ENCODE results near the gene MAJIN. TPM values are rescaled to one million over a fixed set of nuclear protein-coding genes. Genes with fewer than 3 reads are reported as not detected.

The MAJIN gene
- total and polyA plus RNA-seq, 9 of the 15 experiments (the other 6 are each of a cell fraction or from before 2014, with no cell fraction given), result 0.17 to 0.83 (median 0.24) TPM; not detected in 2

DNA sequence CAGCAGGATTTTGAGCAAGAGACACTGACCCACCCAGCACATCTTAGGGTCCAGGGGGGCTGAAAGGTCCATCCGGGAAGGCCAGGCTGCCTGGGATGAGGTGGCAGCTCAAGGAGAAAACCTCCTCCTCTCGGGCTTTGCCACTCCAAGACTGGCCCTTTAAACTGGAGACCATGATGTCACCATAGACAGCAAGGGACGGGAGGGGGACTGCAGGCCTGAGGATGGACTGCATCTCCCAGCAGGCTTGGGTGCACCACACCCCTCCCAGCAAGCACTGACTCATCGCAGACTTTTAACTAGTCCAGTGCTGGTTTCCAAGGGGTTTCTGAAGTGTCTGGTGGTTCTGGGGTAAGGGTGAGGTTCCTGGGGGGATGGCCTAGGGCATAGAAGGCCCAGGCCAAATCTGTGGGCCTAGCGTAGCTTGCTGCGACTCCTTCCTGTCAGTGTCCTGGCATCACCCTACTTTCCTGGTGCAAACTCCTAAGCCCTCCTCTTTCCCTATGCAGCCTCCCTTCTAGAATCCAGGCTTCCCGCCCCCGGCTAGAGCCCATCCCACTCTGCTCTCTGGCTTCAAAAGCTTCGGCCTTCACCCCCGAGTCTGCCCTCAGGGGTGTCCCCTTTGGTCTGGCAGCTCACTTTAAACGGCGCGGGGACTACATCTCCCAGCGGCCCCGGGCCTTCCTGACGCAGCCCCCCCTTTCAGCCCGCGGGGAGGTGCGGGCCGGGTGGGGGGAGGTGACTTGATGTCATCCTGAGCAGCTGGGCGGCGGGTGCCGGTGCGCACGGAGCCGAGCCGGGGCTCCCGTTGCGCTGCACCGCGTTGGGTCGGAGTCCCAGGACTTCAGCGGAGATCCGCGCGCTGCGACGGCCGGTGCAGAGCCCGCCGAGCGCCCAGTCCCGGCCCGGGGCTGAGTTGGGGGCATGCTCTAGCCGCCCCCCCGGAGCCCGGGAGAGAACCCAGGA lies 47.7 kb downstream of the MAJIN start, which contains the start of gene PPP2R5B (continued):
- TF ChIP-seq, protein P1, sequence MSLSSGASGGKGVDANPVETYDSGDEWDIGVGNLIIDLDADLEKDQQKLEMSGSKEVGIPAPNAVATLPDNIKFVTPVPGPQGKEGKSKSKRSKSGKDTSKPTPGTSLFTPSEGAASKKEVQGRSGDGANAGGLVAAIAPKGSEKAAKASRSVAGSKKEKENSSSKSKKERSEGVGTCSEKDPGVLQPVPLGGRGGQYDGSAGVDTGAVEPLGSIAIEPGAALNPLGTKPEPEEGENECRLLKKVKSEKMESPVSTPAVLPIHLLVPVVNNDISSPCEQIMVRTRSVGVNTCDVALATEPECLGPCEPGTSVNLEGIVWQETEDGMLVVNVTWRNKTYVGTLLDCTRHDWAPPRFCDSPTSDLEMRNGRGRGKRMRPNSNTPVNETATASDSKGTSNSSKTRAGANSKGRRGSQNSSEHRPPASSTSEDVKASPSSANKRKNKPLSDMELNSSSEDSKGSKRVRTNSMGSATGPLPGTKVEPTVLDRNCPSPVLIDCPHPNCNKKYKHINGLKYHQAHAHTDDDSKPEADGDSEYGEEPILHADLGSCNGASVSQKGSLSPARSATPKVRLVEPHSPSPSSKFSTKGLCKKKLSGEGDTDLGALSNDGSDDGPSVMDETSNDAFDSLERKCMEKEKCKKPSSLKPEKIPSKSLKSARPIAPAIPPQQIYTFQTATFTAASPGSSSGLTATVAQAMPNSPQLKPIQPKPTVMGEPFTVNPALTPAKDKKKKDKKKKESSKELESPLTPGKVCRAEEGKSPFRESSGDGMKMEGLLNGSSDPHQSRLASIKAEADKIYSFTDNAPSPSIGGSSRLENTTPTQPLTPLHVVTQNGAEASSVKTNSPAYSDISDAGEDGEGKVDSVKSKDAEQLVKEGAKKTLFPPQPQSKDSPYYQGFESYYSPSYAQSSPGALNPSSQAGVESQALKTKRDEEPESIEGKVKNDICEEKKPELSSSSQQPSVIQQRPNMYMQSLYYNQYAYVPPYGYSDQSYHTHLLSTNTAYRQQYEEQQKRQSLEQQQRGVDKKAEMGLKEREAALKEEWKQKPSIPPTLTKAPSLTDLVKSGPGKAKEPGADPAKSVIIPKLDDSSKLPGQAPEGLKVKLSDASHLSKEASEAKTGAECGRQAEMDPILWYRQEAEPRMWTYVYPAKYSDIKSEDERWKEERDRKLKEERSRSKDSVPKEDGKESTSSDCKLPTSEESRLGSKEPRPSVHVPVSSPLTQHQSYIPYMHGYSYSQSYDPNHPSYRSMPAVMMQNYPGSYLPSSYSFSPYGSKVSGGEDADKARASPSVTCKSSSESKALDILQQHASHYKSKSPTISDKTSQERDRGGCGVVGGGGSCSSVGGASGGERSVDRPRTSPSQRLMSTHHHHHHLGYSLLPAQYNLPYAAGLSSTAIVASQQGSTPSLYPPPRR (CRISPR knock-in tag; IDR thresholded peaks at IDR 0.05; ENCODE audit: borderline replicate concordance), result no peak; the same call in 1 of the 2 replicates
- peak; percentile 73 for TF ChIP-seq RBFOX2 (IDR thresholded peaks at IDR 0.05; ENCODE audit: low read depth, low read length)
- no peak for TF ChIP-seq ZNF217 (CRISPR knock-in tag; IDR thresholded peaks at IDR 0.05)
- TF ChIP-seq FOXP1 (CRISPR knock-in tag; IDR thresholded peaks at IDR 0.05), result peak; percentile 4; the same call in 1 of the 2 replicates
- peak; percentile 54 for TF ChIP-seq HNRNPLL (IDR thresholded peaks at IDR 0.05; ENCODE audit: low read depth, low read length, poor library complexity, severe bottlenecking)
- TF ChIP-seq, protein P2, sequence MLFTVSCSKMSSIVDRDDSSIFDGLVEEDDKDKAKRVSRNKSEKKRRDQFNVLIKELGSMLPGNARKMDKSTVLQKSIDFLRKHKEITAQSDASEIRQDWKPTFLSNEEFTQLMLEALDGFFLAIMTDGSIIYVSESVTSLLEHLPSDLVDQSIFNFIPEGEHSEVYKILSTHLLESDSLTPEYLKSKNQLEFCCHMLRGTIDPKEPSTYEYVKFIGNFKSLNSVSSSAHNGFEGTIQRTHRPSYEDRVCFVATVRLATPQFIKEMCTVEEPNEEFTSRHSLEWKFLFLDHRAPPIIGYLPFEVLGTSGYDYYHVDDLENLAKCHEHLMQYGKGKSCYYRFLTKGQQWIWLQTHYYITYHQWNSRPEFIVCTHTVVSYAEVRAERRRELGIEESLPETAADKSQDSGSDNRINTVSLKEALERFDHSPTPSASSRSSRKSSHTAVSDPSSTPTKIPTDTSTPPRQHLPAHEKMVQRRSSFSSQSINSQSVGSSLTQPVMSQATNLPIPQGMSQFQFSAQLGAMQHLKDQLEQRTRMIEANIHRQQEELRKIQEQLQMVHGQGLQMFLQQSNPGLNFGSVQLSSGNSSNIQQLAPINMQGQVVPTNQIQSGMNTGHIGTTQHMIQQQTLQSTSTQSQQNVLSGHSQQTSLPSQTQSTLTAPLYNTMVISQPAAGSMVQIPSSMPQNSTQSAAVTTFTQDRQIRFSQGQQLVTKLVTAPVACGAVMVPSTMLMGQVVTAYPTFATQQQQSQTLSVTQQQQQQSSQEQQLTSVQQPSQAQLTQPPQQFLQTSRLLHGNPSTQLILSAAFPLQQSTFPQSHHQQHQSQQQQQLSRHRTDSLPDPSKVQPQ (CRISPR knock-in tag; IDR thresholded peaks at IDR 0.05; ENCODE audit: borderline replicate concordance), result no peak
- TF ChIP-seq, protein P3, sequence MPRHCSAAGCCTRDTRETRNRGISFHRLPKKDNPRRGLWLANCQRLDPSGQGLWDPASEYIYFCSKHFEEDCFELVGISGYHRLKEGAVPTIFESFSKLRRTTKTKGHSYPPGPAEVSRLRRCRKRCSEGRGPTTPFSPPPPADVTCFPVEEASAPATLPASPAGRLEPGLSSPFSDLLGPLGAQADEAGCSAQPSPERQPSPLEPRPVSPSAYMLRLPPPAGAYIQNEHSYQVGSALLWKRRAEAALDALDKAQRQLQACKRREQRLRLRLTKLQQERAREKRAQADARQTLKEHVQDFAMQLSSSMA (CRISPR knock-in tag; IDR thresholded peaks at IDR 0.05), result no peak
- no peak for TF ChIP-seq TAF9B (IDR thresholded peaks at IDR 0.05; ENCODE audit: partially characterized antibody)
- no peak for TF ChIP-seq CBX5 (IDR thresholded peaks at IDR 0.05; ENCODE audit: borderline replicate concordance, low read depth)
- TF ChIP-seq ZSCAN29 (IDR thresholded peaks at IDR 0.05), result no peak
- TF ChIP-seq CBX8 (IDR thresholded peaks at IDR 0.05; ENCODE audit: borderline replicate concordance, extremely low read depth, low read depth, low read length, poor library complexity, severe bottlenecking), result no peak
- no peak for TF ChIP-seq BRD4 (IDR thresholded peaks at IDR 0.05)
- TF ChIP-seq, protein P4, sequence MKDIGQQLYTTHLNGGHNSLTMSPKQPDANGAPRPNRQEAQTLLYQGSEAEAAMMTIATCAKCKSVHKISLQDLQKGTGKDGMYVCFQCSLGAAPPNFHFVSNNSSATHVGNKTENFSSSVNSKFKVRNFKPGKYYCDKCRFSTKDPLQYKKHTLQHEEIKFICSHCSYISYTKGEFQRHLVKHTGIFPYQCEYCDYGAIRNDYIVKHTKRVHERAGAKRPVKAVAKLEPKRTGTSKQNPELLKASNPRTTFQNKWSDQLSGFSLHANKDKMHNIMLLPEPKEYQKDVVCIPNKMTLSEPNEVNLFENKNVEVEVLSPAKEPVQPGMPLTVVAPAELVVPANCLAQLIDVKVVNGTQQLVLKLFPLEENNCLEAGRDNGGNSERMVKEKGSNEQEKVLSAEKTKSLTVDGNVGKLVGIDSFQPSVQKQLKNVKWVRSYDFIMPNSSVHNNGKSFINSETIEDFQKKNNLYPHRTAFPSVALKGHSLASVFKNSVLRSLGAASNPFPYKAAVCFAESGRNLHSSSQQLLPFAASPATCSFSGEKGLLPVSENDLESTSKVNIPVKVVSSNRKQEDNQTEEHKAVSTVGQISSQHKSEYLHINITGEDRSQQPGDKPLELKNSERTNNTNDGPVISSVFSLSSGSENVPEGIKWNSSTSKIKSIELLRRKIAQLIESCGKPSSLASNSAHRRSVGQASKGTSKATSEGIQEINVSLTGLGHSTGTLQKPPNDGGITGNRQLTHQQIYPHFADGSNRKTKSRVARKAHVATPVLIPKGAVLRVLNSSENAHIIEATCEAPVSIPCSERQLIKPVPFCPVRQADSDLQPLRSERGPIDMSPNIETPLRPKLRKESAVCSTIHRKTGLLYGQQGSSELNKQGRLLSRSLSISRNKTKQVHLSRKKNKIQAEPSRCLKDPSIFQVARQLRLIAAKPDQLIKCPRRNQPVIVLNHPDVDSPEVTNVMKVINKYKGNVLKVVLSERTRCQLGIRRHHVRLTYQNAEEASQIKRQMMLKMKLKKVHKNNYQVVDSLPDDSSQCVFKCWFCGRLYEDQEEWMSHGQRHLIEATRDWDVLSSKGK (CRISPR knock-in tag; IDR thresholded peaks at IDR 0.05), result no peak
- TF ChIP-seq SIN3B (IDR thresholded peaks at IDR 0.05; ENCODE audit: low read depth), result 0 out of 2 replicates have a peak, but pooled peaks have one; percentile 56

Data from K562 (cell line).